ENCODE results near the gene KLHDC8A.
A peak's percentile ranks its signal among the peaks of the same experiment; 100 is the strongest.

KLHDC8A gene

DNA sequence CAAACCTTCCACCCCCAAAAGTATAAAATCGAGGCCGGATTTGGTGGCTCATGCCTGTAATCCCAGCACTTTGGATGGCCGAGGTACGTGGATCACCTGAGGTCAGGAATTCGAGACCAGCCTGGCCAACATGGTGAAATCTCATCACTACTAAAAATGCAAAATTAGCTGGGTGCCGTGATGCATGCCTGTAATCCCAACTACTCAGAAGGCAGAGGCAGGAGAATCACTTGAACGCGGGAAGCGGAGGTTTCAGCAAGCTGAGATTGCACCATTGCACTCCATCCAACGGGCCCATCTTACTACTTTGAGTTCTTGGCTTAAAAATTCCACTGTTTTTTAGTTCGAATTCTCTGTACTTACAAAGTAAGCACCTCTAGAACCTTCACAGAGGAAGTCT, 11.0 kb downstream of the KLHDC8A start:
- no peak for DNase-seq (ENCODE audit: extremely low read depth in 1 of 2, low read depth in 1 of 2)

DNA sequence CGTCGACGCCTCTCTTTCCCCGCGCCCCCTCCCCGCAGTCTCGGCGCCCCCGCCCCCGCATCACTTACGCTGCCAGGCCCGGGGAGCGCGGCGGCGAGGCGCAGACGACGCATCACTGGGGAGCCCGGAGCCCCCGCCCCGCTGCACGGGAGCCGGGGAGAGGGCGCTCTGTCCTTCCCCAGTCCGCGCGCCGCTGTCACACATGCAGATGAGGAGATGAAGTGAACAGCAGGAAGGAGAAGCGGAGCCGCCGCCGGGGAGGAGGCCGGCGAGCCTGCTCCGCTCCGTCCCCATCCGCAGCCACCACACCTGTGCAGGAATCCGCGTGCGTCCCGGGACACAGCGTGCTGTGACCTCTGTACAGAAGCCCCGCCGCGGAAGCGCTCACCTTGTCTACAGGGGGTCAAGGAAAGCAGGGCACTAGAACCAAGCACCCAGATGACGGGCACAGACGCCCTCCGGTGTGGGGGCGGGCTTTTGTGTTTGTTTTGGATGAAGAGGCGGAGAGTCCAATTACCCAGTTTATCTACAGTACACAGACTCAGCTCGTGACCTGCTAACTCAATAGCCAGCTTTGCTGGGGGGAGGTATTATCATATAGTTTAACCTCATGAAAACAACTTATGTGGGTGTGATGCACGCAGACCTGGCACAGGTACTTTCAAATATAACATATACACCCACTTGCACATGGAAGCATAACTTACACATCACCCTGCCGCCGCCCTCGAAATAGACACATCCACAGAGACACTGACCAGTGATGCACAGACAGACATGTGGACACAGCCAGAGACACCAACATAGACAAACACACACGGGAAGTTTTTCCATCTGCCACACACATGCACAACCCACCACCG, 12.4 kb downstream of the KLHDC8A start:
- DNase-seq (ENCODE audit: extremely low read depth in 1 of 2, low read depth in 1 of 2) = peak; percentile 5 to 21

GRCh38 chr1:205343431-205344065, 13.2 kb downstream of the KLHDC8A start:
- no peak for DNase-seq (ENCODE audit: extremely low read depth in 1 of 2, low read depth in 1 of 2)

- DNase-seq (ENCODE audit: extremely low read depth in 1 of 2, low read depth in 1 of 2) = no peak
Observed at GRCh38 chr1:205342986-205343385, 13.7 kb downstream of the KLHDC8A start.

GRCh38 chr1:205340676-205341075, 16.0 kb downstream of the KLHDC8A start:
- DNase-seq (ENCODE audit: extremely low read depth in 1 of 2, low read depth in 1 of 2) = no peak

GRCh38 chr1:205339717-205340116, 17.0 kb downstream of the KLHDC8A start:
- no peak for DNase-seq (ENCODE audit: extremely low read depth in 1 of 2, low read depth in 1 of 2)

GRCh38 chr1:205339197-205339702, 17.5 kb downstream of the KLHDC8A start:
- DNase-seq (ENCODE audit: extremely low read depth in 1 of 2, low read depth in 1 of 2) = no peak

GRCh38 chr1:205338011-205338410, 18.7 kb downstream of the KLHDC8A start:
- DNase-seq (ENCODE audit: extremely low read depth in 1 of 2, low read depth in 1 of 2) = no peak

DNA sequence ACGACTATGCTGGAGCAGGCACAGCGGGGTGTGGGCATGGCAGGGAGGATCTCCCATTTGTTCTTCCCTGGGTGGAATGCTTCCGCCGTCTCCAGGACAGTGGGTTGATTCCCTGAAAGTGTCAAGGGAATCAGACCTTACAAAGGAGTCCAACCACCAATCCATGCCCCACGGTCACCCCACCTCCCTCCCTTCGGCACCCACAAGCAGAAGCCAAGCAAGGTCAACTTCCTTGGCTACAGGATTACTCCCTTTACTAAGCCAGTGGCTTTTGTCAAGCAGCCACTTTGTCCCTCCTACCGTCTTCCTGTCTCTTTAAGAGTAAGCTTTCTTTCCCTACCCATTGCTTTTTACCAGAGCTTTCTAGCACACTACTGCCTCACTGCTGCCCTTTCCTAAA, 19.2 kb downstream of the KLHDC8A start:
- no peak for DNase-seq (ENCODE audit: extremely low read depth in 1 of 2, low read depth in 1 of 2)

DNA sequence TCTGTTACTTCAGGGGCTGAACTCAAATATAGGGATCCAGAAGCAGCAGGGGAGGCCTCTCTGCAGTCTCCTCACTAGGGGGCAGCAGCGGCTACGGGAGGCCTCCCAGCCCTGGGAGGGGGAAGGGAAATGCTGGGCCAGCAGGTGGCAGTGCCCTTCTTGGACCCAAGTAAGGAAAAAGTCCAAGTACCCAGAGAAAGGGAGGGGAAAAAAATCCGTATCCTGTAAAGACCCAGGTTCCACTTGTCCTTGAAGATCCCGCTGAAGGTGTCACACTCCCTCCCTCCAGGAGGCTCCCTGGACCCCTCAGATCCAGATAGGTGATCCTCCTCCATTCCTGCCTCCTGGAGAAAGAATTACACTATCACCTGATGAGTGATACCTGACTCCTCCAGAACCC, 21.0 kb downstream of the KLHDC8A start:
- peak; percentile 30 to 63 for DNase-seq (ENCODE audit: extremely low read depth in 1 of 2, low read depth in 1 of 2)

GRCh38 chr1:205332015-205332791, 24.5 kb downstream of the KLHDC8A start:
- no peak for DNase-seq (ENCODE audit: extremely low read depth in 1 of 2, low read depth in 1 of 2)

- no peak for DNase-seq (ENCODE audit: extremely low read depth in 1 of 2, low read depth in 1 of 2)
Observed at GRCh38 chr1:205330150-205330549, 26.6 kb downstream of the KLHDC8A start.

DNA sequence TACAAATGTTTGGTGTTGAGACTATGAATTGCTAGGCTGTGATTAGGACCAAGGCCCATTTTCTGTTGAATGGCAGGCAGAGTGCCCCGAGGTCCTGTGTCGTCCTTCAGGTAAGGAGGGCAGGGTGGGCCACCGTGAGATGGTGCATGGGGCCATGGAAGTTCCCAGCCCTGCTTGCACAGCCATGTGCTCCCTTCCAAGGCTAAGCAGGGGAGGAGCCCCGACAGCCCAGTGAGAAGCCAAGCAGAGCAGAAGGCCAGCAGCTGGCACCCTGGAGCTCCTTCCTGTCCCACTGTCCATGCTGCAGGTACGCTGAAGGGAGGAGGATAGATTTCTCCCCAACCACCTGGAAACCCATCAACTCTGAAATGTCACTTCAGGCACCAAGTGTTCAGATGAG, 27.0 kb downstream of the KLHDC8A start:
- no peak for DNase-seq (ENCODE audit: extremely low read depth in 1 of 2, low read depth in 1 of 2)

- DNase-seq (ENCODE audit: extremely low read depth in 1 of 2, low read depth in 1 of 2) = no peak
Observed at GRCh38 chr1:205328476-205328875, 28.2 kb downstream of the KLHDC8A start.

GRCh38 chr1:205326812-205327466, 29.8 kb downstream of the KLHDC8A start:
- no peak for DNase-seq (ENCODE audit: extremely low read depth in 1 of 2, low read depth in 1 of 2)

DNA sequence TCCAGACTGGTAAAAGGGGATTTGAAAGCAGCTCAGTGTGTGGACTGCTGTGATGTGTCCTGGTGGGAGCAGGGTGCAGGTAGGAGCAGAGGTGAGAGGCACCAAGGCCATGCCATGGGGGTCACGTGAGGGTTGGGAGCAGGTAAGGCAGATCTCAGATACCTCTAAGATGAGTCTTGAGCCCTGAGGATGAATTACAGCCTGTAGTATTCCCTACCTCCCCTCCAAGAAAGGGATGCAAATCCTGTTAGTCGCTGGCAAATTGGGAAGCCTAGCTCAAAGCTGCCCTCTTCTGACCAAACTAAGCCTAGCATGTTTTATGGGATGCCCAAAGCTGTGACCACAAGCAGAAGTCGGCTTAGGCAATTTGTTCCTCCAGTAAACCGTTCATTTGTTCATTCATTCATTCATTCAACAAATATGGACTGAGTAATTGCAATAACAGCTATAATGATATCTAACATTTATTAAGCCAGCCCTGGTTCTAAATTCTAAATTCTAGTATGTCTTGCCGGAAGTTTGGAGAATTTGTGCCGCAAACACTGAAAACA, 31.3 kb downstream of the KLHDC8A start:
- no peak for DNase-seq (ENCODE audit: extremely low read depth in 1 of 2, low read depth in 1 of 2)

GRCh38 chr1:205324781-205325180, 31.9 kb downstream of the KLHDC8A start:
- no peak for DNase-seq (ENCODE audit: extremely low read depth in 1 of 2, low read depth in 1 of 2)

DNA sequence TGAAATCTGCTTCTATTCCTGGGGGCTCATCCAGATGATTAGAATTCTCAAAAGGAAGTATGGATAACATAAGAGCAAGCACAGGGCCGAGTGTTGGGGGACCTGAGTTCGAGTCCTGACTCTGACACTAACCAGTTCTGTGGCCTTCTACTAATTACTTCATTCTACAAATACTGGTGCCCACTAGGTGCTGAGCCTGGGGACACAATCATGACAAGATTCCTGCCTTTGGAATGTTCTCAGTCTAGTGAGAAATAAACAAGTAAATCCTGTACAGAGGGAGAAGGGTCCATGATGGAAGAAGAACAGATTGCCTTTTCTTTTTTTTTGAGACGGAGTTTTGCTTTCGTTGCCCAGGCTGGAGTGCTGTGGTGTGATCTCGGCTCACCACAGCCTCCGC, 32.9 kb downstream of the KLHDC8A start:
- no peak for DNase-seq (ENCODE audit: extremely low read depth in 1 of 2, low read depth in 1 of 2)

GRCh38 chr1:205321959-205322283, 34.8 kb downstream of the KLHDC8A start:
- no peak for DNase-seq (ENCODE audit: extremely low read depth in 1 of 2, low read depth in 1 of 2)

- peak; percentile 57 to 80 for DNase-seq (ENCODE audit: extremely low read depth in 1 of 2, low read depth in 1 of 2)
Observed at GRCh38 chr1:205321162-205321958, 35.4 kb downstream of the KLHDC8A start, which contains the start of gene NUAK2. TSS of gene NUAK2 (minus strand) at chr1:205321745. CDS start at chr1:205321628, 117 bp downstream.
